OCI-LY1 (cell line): ENCODE measurements around the gene F10.

ENCODE experiments used
- EZH2 ChIP-seq: fragments of 200-600 bp; sonication (generic), shearing (Covaris generic); IDR thresholded peaks from 2 replicates; pipeline ENCODE4 v1.8.0; 2017; ENCODE audit warnings: borderline replicate concordance, mixed run types, mild to moderate bottlenecking, antibody characterized with exemption, low read length, moderate library complexity, mixed read lengths
- TF ChIP-seq, protein P1 (sequence below): fragments of 200-600 bp; sonication (generic), shearing (Covaris generic); IDR thresholded peaks from 2 replicates; pipeline ENCODE4 v1.5.1; 2017; ENCODE audit warnings: mild to moderate bottlenecking, antibody characterized with exemption, low read length, moderate library complexity, mixed read lengths

DNA sequence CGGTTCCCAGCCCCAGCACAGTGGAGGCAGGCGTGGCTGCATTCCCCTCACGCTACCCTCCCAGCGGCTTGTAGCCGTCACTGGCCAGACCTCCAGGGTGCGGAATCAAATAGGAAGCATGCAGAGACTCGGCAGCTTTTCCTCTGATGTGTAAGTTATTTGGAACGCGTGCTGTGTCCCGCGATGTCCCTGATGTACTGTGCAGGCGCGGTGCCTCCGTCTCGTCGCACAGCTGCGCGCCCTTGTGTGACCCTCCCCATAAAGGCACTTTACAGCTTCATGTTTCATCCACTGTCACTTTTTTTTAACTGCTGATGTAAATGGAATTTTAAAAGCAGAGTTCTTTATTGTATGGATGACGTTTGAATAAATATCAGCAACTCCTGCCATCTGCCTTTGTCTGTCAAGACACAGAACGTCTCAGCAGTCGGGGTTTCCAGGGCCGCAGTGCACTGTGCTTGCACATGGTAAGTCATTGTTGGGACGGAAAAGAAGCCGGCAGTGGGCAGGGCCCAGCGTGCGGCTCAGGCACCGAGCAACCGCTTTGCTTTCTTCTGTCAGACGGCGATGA, 24.4 kb upstream of the F10 start:
- TF ChIP-seq, protein P1, sequence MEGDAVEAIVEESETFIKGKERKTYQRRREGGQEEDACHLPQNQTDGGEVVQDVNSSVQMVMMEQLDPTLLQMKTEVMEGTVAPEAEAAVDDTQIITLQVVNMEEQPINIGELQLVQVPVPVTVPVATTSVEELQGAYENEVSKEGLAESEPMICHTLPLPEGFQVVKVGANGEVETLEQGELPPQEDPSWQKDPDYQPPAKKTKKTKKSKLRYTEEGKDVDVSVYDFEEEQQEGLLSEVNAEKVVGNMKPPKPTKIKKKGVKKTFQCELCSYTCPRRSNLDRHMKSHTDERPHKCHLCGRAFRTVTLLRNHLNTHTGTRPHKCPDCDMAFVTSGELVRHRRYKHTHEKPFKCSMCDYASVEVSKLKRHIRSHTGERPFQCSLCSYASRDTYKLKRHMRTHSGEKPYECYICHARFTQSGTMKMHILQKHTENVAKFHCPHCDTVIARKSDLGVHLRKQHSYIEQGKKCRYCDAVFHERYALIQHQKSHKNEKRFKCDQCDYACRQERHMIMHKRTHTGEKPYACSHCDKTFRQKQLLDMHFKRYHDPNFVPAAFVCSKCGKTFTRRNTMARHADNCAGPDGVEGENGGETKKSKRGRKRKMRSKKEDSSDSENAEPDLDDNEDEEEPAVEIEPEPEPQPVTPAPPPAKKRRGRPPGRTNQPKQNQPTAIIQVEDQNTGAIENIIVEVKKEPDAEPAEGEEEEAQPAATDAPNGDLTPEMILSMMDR: no peak
- TF ChIP-seq EZH2: no peak
